HL-60 (cell line): ENCODE measurements around the gene RPS17.

Source experiments
- DNase-seq, 2 experiments: peaks; one replicate each; pipeline ENCODE4 v3.0.0-alpha.2; 2010 to 2020; ENCODE audit warnings: low read depth in 1 of 2, low spot score in 1 of 2
- H3K27ac ChIP-seq: fragments of 250-450 bp; sonication (Bioruptor Pico); replicated peaks from 2 replicates; pipeline ENCODE4 v1.5.1; 2020; ENCODE audit warnings: mild to moderate bottlenecking, moderate library complexity
- H3K27me3 ChIP-seq: fragments of 250-450 bp; sonication (Bioruptor Pico); 2 replicates; pipeline ENCODE4 v1.5.1; 2021; ENCODE audit warnings: mild to moderate bottlenecking, moderate library complexity; ENCODE audit not compliant: insufficient read depth, poor library complexity, severe bottlenecking
- H3K4me3 ChIP-seq: replicated peaks from 2 replicates; pipeline ENCODE4 v1.5.1; 2011; ENCODE audit warnings: mild to moderate bottlenecking, control low read depth, low read length; ENCODE audit not compliant: insufficient read depth
- CTCF ChIP-seq: IDR thresholded peaks from one replicate; pipeline ENCODE4 v1.5.1; 2011; ENCODE audit warnings: low read length, control low read depth, inconsistent platforms; ENCODE audit not compliant: insufficient read depth
- GABPA ChIP-seq: IDR thresholded peaks from 2 replicates; pipeline ENCODE4 v1.6.1; 2012; ENCODE audit warnings: low read depth
- POLR2AphosphoS5 ChIP-seq: IDR thresholded peaks from 2 replicates; pipeline ENCODE4 v1.6.1; 2012; ENCODE audit warnings: low read depth
- REST ChIP-seq: IDR thresholded peaks from 2 replicates; pipeline ENCODE4 v1.6.1; 2012; ENCODE audit warnings: low read depth; ENCODE audit not compliant: insufficient replicate concordance
- SPI1 ChIP-seq: IDR thresholded peaks from 2 replicates; pipeline ENCODE4 v1.6.1; 2012; ENCODE audit warnings: low read depth, mild to moderate bottlenecking, borderline replicate concordance

RPS17 gene

GRCh38 chr15:82540984-82541431, 751 bp upstream of the RPS17 start:
- DNase-seq: no peak
- TF ChIP-seq REST: no peak
- TF ChIP-seq CTCF: no peak
- no peak for TF ChIP-seq GABPA
- no peak for TF ChIP-seq POLR2AphosphoS5
- Histone ChIP-seq H3K27me3 (peaks cover 2% of the 10 kb centered on the region), H3K4me3 (peak overlapping the region; percentile 68), H3K27ac (peak overlapping the region; percentile 89)

- no peaks in the 10 kb centered on the region for H3K27me3 ChIP-seq
- H3K27ac ChIP-seq: peak overlapping the region; percentile 89
- TF ChIP-seq GABPA (no peak), POLR2AphosphoS5 (no peak), CTCF (no peak), REST (no peak), SPI1 (no peak)
- no peak for DNase-seq
- peak overlapping the region; percentile 68 for H3K4me3 ChIP-seq
Measured at GRCh38 chr15:82539691-82540054, 584 bp downstream of the RPS17 start.

GRCh38 chr15:82538961-82539690, 1.1 kb downstream of the RPS17 start:
- Histone ChIP-seq H3K4me3 (peak overlapping the region; percentile 68), H3K27me3 (no peaks in the 10 kb centered on the region), H3K27ac (peak overlapping the region; percentile 89)
- TF ChIP-seq POLR2AphosphoS5 (no peak), GABPA (no peak), SPI1 (no peak), CTCF (no peak), REST (no peak)
- DNase-seq: no peak
